ENCODE results near the gene MAGI1.

The MAGI1 gene

DNA sequence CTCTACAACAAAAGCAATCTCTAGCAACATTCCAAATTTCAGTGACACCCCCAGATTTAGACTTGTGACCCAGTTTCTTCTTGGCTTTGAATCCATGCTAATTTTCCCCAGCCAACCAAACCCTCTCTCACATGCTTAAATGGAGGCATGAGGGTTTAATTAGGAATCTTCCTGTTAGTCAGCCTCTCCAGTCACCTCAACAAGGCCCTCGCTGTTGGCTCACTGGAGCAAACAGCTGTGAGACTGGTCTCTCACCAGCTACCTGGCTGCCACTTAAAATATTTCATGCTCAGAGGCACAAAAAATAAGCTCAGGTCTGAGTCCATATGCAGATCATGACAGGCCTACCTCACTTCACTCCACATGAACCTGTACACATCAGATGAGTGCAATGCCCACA lies 720.5 kb downstream of the MAGI1 start:
- no peak for DNase-seq (ENCODE audit: low read depth)

DNA sequence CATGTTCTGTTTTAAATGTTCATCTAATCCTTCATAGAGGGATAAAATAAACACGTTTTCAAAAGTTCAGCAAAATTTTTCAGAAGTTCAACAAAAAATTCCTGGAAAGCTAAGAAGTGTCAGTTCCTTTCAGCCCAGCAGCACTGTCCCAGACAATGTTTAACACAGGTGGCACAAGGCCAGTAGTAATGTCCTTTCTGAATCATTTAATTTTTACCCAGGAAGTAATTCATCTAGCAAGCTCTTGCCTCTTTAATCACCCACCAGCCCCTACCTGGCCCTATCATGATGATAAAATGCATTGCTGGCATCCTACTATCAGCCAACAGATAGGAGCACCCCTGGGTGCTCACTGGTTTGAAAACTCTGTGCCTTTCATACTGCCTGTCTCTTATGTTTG lies 723.8 kb downstream of the MAGI1 start:
- no peak for DNase-seq (ENCODE audit: low read depth)

DNA sequence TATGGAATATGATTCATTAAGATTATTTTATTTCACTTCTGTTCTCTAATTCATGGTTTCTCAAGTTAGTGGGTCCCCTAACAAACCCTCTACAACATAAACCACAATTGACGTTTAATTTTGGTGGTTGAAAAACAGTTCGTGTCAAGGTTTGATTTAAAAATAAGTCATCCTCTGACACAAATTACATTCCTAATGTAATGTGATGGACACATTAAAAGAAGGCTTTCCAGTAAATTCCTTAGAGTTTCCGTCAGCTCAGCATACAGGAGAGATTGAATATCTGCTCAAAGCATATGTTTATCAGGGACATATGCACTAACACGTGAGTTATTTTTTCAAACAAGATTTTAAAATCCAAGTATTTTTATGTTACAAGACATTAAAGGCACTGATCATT lies 724.4 kb downstream of the MAGI1 start:
- DNase-seq (ENCODE audit: low read depth), result no peak

DNA sequence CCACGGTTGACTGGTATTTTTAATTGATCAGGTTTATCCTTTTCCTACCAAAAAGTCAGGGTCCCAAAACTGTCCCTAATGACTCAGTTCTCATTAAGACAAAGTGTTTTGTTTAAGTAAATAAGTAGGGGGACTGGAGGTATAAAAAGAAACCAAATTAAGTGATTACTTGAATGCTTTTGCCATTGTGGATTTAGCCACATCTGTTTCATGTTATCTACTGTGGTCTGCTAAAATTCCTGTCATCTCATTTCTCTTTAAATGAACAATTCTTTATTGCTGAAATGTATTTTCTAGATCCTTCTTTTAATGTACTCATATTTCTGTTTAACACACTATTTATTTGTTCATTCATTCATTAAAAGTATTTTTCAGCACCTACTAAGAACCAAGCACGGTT lies 725.1 kb downstream of the MAGI1 start:
- DNase-seq (ENCODE audit: low read depth), result no peak

DNA sequence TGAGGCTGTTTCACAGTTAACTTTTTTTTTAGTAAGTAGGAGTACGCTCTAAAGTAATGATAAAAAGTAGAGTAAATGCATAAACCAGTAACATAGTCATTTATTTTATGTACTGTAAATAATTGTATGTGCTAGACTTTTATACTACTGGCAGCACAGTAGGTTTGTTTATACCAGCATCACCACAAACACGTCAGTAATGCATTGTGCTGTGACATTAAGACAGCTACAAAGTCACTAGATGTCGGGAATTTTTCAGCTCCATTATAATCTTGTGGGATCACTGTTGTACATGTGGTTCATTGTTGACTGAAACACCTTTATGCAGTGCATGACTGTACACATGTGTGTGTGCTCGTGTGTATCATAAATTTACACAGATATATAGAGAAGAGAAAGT lies 732.9 kb downstream of the MAGI1 start:
- no peak for DNase-seq (ENCODE audit: low read depth)

Measured in ELR (cell line).